Immature natural killer cell (primary cell): ENCODE results near the gene CADM1. TPM values are rescaled to one million over a fixed set of nuclear protein-coding genes. Genes with fewer than 3 reads are reported as not detected.

ENCODE experiments used
- DNase-seq, 3 donors: peaks; one replicate each; pipeline ENCODE4 v3.0.0; 2022; ENCODE audit warnings: mixed read lengths in 1 of 3
- H3K27ac Mint-ChIP-seq, 6 donors: one replicate each; pipeline ENCODE4 v1.8.0; 2020; ENCODE audit warnings: mixed read lengths in 6 of 6, mild to moderate bottlenecking in 5 of 6, inconsistent platforms in 4 of 6, moderate library complexity in 3 of 6
- H3K27me3 Mint-ChIP-seq, 3 donors: one replicate each; pipeline ENCODE4 v1.8.0; 2020 to 2021; ENCODE audit warnings: low read depth in 3 of 3, mild to moderate bottlenecking in 3 of 3, mixed read lengths in 3 of 3, moderate library complexity in 3 of 3, inconsistent platforms in 1 of 3
- H3K36me3 Mint-ChIP-seq, 3 donors: one replicate each; pipeline ENCODE4 v1.8.0; 2020; ENCODE audit warnings: mixed read lengths in 3 of 3, inconsistent platforms in 2 of 3, mild to moderate bottlenecking in 2 of 3
- H3K4me1 Mint-ChIP-seq, 2 donors: one replicate each; pipeline ENCODE4 v1.8.0; 2020; ENCODE audit warnings: inconsistent platforms in 2 of 2, mild to moderate bottlenecking in 2 of 2, mixed read lengths in 2 of 2, moderate library complexity in 1 of 2
- H3K4me3 Mint-ChIP-seq, 5 donors: one replicate each; pipeline ENCODE4 v1.8.0; 2020; ENCODE audit warnings: mild to moderate bottlenecking in 5 of 5, mixed read lengths in 5 of 5, inconsistent platforms in 3 of 5, moderate library complexity in 3 of 5
- H3K9me3 Mint-ChIP-seq, 6 donors: one replicate each; pipeline ENCODE4 v1.8.0; 2020; ENCODE audit warnings: mild to moderate bottlenecking in 6 of 6, mixed read lengths in 6 of 6, inconsistent platforms in 4 of 6, moderate library complexity in 3 of 6
- polyA plus RNA-seq, 3 donors: library from polyadenylated mRNA; unstranded; fragments of 300-500 nt; fragmentation: Illumina TruSeq; gene quantifications; one replicate each; pipeline ENCODE4 v1.2.3, GENCODE V29; 2021

Gene CADM1
- polyA plus RNA-seq, 3 donors from 2014 or later: 1.0 to 2.4 (median 1.1) TPM

GRCh38 chr11:115330684-115331482, 173.3 kb downstream of the CADM1 start:
- Mint-ChIP-seq H3K27ac (no peak overlapping the region), H3K4me1 (no peaks in the 10 kb centered on the region), H3K9me3 (no peaks in the 10 kb centered on the region), H3K36me3 (no peaks in the 10 kb centered on the region), H3K4me3 (no peak overlapping the region), H3K27me3 (no peaks in the 10 kb centered on the region)
- no peak for DNase-seq

GRCh38 chr11:115326526-115326925, 177.7 kb downstream of the CADM1 start:
- Mint-ChIP-seq H3K4me1 (no peaks in the 10 kb centered on the region), H3K4me3 (no peak overlapping the region), H3K9me3 (peaks cover 0 to 3% (median 0%) of the 10 kb centered on the region in 6 donors), H3K27ac (no peak overlapping the region), H3K27me3 (peaks cover 0 to 3% (median 0%) of the 10 kb centered on the region in 3 donors), H3K36me3 (no peaks in the 10 kb centered on the region)
- no peak for DNase-seq

DNA sequence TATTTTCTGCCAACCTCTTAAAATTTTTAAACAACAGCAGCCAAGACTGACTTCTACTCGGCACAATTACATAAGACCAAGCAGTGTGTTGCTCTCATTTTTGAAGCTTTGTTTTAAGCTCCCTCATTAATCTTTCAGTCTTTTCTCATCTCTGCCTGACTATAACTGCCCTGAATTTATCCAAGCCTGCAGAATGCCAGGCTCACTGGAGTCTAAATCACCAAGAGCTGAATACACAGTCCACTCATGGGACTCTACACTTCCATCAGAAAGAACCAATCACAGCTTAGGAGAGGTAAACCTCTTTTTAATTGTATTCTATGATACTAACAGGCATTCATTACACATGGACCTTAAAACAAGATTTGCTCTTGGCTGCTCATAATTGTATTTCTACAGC, 178.7 kb downstream of the CADM1 start:
- Mint-ChIP-seq H3K4me1 (no peaks in the 10 kb centered on the region), H3K9me3 (peaks cover 0 to 4% (median 0%) of the 10 kb centered on the region in 6 donors), H3K27me3 (peaks cover 0 to 4% (median 0%) of the 10 kb centered on the region in 3 donors), H3K4me3 (no peak overlapping the region), H3K27ac (no peak overlapping the region), H3K36me3 (no peaks in the 10 kb centered on the region)
- DNase-seq: no peak

DNA sequence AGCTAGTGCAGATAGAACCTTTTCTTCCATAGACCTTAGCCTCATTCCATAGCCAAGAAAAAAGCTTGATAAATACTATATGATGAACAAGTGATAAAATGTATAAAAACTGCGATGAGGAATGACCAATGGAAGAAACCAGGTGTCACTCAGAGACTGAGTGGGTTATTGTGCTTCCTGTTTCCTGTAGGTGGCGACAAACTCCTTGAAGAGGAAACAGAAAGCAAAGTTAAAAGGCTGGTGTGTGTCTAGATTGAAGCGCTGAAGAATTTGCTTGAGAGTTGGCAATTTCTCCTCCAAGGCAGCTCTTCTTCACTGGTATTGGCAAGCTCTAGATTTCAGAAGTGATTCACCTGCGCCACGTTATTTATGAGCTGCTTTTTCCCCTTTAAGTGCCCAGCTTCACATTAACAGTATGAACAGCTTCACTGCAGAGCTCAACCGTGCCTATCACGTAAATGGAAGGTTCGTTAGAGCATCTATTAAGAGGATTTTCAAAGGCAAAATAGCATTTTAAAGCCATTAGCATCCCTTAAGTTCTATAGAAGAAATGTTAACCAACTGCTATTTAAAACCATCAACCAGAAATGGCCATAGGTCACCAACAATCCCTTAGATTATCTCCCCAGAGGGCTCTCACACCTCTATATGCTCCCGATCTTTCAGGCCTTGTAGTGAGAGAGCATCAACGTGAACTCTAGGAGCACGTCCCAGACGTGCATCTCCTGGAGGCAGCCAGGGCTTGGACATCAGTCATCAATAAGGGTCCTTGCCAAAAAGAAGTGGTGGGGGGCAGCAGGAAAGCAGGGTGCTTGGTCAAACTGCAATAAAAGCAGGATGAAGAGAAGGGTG, 179.4 kb downstream of the CADM1 start:
- Mint-ChIP-seq H3K36me3 (no peaks in the 10 kb centered on the region), H3K27ac (peak overlapping the region in 1 of 6 donors; percentile 61), H3K4me1 (no peaks in the 10 kb centered on the region), H3K27me3 (peaks cover 0 to 4% (median 0%) of the 10 kb centered on the region in 3 donors), H3K4me3 (peak overlapping the region in 1 of 5 donors; percentile 44), H3K9me3 (peaks cover 0 to 4% (median 0%) of the 10 kb centered on the region in 6 donors)
- peak; percentile 15 to 58 (median 32) for DNase-seq

DNA sequence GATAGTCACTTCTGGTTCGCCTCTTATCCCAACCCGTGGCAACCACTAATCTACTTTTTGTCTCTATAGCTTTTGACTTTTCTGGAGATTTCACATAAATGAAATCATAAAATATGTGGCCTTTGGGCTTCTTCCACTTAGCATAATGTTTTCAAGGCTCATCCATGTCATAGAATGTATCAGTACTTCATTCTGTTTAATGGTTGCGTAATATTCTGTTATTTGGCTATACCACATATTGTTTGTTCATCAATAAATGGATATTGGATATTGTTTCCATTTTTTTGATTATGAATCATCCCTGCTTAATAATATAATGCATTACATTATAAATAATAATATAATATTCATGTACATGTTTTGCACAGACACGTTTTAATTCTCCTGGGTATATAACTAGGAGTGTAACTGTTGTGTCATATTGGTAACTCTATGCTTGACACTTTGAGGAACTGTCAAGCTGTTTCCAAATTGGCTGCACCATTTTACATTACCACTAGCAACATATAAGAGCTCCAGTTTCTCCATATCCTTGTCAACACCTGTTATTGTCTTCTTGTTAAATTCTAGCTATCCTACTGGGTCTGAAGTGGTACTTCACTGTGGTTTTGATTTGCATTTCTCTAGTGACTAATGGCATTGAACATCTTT, 181.5 kb downstream of the CADM1 start:
- peaks cover 0 to 4% (median 0%) of the 10 kb centered on the region in 3 donors for H3K27me3 Mint-ChIP-seq
- no peak overlapping the region for H3K27ac Mint-ChIP-seq
- H3K4me3 Mint-ChIP-seq: no peak overlapping the region
- peaks cover 0 to 4% (median 0%) of the 10 kb centered on the region in 6 donors for H3K9me3 Mint-ChIP-seq
- H3K36me3 Mint-ChIP-seq: no peaks in the 10 kb centered on the region
- H3K4me1 Mint-ChIP-seq: no peaks in the 10 kb centered on the region
- no peak for DNase-seq

DNA sequence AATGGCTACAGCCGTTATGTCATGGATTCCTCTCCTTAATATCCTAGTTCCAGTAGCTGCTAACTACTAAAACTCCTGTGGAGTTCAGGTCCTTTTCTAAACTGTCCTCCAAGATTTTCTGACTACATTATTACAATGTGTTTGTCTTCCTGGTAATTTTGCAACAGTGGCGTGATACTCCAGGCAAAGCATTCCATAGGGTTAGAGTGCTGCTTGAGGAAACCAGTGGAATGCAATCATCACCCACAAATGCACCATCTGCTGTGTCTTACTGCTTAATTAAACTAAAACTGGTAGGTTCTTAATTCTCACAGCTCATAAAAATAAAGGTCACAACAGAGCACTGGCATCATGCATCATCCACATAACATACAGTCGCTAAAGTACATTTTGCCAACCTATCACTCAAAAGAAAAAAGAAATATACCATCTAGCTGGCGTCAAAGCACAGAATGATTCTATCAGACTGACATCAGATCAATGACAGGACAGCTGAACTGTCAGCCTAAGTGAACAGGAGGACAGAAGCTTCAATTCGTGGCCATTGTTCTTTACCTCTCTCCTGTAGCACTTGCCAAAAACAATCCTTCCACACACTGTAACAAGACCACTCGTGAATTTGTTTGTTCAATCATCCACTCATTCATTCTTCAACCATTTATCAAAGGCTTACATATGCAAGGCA, 182.5 kb downstream of the CADM1 start:
- Mint-ChIP-seq H3K9me3 (peaks cover 0 to 4% (median 0%) of the 10 kb centered on the region in 6 donors), H3K27ac (no peak overlapping the region), H3K36me3 (no peaks in the 10 kb centered on the region), H3K27me3 (peaks cover 0 to 4% (median 0%) of the 10 kb centered on the region in 3 donors), H3K4me3 (no peak overlapping the region), H3K4me1 (no peaks in the 10 kb centered on the region)
- no peak for DNase-seq

DNA sequence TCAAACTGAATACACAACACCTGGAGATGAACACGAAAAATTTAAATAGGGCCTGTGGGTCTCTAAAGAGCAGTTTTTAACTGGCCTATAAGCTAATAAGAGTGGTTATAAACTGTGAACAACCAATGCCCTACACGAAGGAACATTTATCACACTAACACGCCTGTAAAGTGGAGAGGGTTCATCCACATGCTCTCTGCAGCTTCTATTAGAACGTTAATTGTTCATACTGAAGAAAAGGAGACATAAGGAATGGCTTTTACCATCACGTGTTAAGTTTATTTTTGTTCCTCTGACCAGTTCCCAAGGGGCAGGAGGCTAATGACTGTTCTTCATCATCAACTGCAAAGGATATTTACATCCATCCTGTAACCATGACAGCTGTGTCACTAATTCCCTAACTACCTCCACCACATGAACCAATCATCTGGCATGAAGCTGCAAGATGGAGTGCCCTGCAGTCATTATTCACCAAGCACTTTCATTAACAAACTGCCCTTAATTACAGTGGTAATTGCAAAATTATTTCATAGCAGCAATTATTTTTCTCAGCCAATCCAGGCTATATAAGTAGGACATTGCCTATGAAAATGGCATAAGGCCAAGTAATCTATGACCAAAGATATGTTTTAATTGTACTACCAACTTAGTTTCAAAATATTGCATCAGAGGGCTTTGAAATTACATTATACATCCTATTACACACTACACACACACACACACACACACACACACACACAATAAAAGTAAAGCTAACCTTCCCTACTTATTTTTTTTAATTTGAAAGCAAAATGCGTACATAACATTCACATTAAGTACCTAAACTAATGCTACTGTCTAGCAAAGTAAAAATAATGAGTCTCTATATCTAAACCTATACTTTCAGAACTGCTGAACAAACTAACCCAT, 186.7 kb downstream of the CADM1 start:
- no peak for DNase-seq
- Mint-ChIP-seq H3K27me3 (peaks cover 0 to 4% (median 0%) of the 10 kb centered on the region in 3 donors), H3K27ac (no peak overlapping the region), H3K4me3 (no peak overlapping the region), H3K4me1 (no peaks in the 10 kb centered on the region), H3K36me3 (no peaks in the 10 kb centered on the region), H3K9me3 (peaks cover 0 to 4% (median 0%) of the 10 kb centered on the region in 6 donors)

DNA sequence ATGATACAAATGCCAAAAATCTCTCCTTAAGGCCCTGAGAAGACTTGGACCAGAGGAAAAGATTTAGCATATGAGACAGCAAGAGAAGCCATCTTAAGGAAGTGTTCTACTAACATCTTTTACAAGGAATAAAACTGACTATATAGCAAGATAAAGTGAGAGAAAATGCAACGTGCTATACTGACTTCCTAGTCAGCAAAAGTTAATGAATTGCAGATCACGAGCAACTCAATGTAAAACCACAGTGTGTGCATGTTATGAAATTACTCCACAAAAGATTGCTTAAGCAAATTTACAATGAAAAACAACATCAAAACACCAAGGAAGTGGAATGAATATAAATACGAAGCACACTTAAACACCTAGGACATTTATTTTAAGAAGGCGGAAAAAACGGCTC, 187.5 kb downstream of the CADM1 start:
- no peak for DNase-seq
- no peaks in the 10 kb centered on the region for H3K4me1 Mint-ChIP-seq
- H3K27me3 Mint-ChIP-seq: peaks cover 0 to 2% (median 0%) of the 10 kb centered on the region in 3 donors
- H3K4me3 Mint-ChIP-seq: no peak overlapping the region
- H3K36me3 Mint-ChIP-seq: no peaks in the 10 kb centered on the region
- H3K9me3 Mint-ChIP-seq: peaks cover 0 to 3% (median 0%) of the 10 kb centered on the region in 6 donors
- no peak overlapping the region for H3K27ac Mint-ChIP-seq

DNA sequence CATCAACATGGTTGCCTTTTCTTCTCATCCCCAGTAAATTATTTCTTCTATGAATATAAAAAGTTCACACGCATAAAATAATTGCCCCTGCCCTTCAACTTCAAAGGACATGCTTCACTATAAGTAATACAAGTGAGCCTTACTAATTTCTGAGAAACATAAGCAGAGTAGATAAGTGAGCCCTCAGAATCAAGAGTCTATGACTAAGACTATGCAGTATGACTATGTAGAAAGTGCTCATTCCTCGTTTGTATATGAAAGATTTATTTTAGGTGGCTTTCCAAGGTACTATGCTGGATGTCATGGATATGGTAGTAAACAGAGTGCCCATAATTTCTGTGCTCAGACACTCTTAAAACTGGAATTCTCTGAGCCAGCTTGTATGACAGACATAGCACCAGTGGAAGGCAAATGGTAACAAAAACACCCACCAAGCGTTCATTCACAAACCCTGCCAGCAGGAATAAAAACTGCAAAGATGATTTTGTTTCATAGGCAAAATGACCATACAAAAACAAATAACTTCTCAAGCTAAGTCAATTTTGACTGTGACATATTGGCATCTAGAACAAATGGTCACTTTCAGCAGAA, 189.8 kb downstream of the CADM1 start:
- Mint-ChIP-seq H3K27ac (no peak overlapping the region), H3K4me1 (no peaks in the 10 kb centered on the region), H3K27me3 (peaks cover 0 to 2% (median 0%) of the 10 kb centered on the region in 3 donors), H3K36me3 (no peaks in the 10 kb centered on the region), H3K4me3 (no peak overlapping the region), H3K9me3 (no peaks in the 10 kb centered on the region)
- DNase-seq: no peak

- H3K27me3 Mint-ChIP-seq: peaks cover 0 to 2% (median 0%) of the 10 kb centered on the region in 3 donors
- no peaks in the 10 kb centered on the region for H3K4me1 Mint-ChIP-seq
Observed at GRCh38 chr11:115313224-115313838, 190.9 kb downstream of the CADM1 start.

GRCh38 chr11:115311949-115312348, 192.3 kb downstream of the CADM1 start:
- H3K9me3 Mint-ChIP-seq: no peaks in the 10 kb centered on the region
- H3K4me1 Mint-ChIP-seq: no peaks in the 10 kb centered on the region
- H3K27ac Mint-ChIP-seq: no peak overlapping the region
- peaks cover 0 to 2% (median 0%) of the 10 kb centered on the region in 3 donors for H3K27me3 Mint-ChIP-seq
- no peaks in the 10 kb centered on the region for H3K36me3 Mint-ChIP-seq
- DNase-seq: no peak
- H3K4me3 Mint-ChIP-seq: no peak overlapping the region

More at GRCh38 chr11:115313224-115313838, 190.9 kb downstream of the CADM1 start:
- DNase-seq: no peak
- Mint-ChIP-seq H3K4me3 (no peak overlapping the region), H3K27ac (no peak overlapping the region), H3K9me3 (no peaks in the 10 kb centered on the region), H3K36me3 (no peaks in the 10 kb centered on the region)

- peaks cover 0 to 5% (median 3%) of the 10 kb centered on the region in 3 donors for H3K27me3 Mint-ChIP-seq
- H3K4me3 Mint-ChIP-seq: no peak overlapping the region
- H3K27ac Mint-ChIP-seq: no peak overlapping the region
- no peaks in the 10 kb centered on the region for H3K9me3 Mint-ChIP-seq
- H3K4me1 Mint-ChIP-seq: no peaks in the 10 kb centered on the region
- no peaks in the 10 kb centered on the region for H3K36me3 Mint-ChIP-seq
- DNase-seq: no peak
Observed at GRCh38 chr11:115306689-115307088, 197.5 kb downstream of the CADM1 start.
